GM12865 (cell line): ENCODE measurements around the gene STARD3NL.
"Not testable (repeated sequence)": the region's sequence is repeated elsewhere in the genome, so short reads cannot be mapped to it uniquely, and the experiment has no call there.

Experiments used
- DNase-seq: peaks from one replicate; pipeline ENCODE4 v3.0.0; 2010; ENCODE audit warnings: low read depth
- H3K4me3 ChIP-seq: 2 replicates; pipeline ENCODE4 v1.5.1; 2011; ENCODE audit warnings: mild to moderate bottlenecking, low read depth, low read length, control low read depth
- CTCF ChIP-seq: IDR thresholded peaks from 2 replicates; pipeline ENCODE4 v1.5.1; 2011; ENCODE audit warnings: low read length, control low read depth, low read depth, inconsistent platforms; ENCODE audit not compliant: insufficient read depth; ENCODE audit errors: missing control alignments

The STARD3NL gene

GRCh38 chr7:38245409-38245977 lies 67.4 kb downstream of the STARD3NL start:
- no peak for DNase-seq
- H3K4me3 ChIP-seq: no peak overlapping the region
- no peak for TF ChIP-seq CTCF

- no peak for TF ChIP-seq CTCF
These were observed 70.1 kb downstream of the STARD3NL start for GRCh38 chr7:38248069-38248567.

GRCh38 chr7:38249849-38250248 lies 71.8 kb downstream of the STARD3NL start:
- DNase-seq: peak; percentile 30
- H3K4me3 ChIP-seq: not testable (repeated sequence)

More at GRCh38 chr7:38248069-38248567, 70.1 kb downstream of the STARD3NL start:
- no peak overlapping the region for H3K4me3 ChIP-seq
- DNase-seq: no peak

- no peak overlapping the region for H3K4me3 ChIP-seq
- no peak for DNase-seq
- no peak for TF ChIP-seq CTCF
These were observed 79.3 kb downstream of the STARD3NL start for GRCh38 chr7:38257350-38257677.

- not testable (repeated sequence) for H3K4me3 ChIP-seq, DNase-seq
These were observed 81.1 kb downstream of the STARD3NL start for GRCh38 chr7:38259157-38259556.

- not testable (repeated sequence) for H3K4me3 ChIP-seq, DNase-seq
These were observed 83.6 kb downstream of the STARD3NL start for GRCh38 chr7:38261601-38262000.

- not testable (repeated sequence) for DNase-seq, H3K4me3 ChIP-seq
These were observed 84.0 kb downstream of the STARD3NL start for GRCh38 chr7:38262026-38262425.

GRCh38 chr7:38262545-38262944 lies 84.5 kb downstream of the STARD3NL start:
- no peak overlapping the region for H3K4me3 ChIP-seq
- no peak for TF ChIP-seq CTCF
- no peak for DNase-seq

- not testable (repeated sequence) for DNase-seq, H3K4me3 ChIP-seq
These were observed 85.2 kb downstream of the STARD3NL start for GRCh38 chr7:38263274-38263673.

GRCh38 chr7:38264602-38265001 lies 86.6 kb downstream of the STARD3NL start:
- not testable (repeated sequence) for DNase-seq, H3K4me3 ChIP-seq

- DNase-seq, H3K4me3 ChIP-seq: not testable (repeated sequence)
These were observed 87.9 kb downstream of the STARD3NL start for GRCh38 chr7:38265958-38266357.

- not testable (repeated sequence) for H3K4me3 ChIP-seq, DNase-seq
These were observed 91.8 kb downstream of the STARD3NL start for GRCh38 chr7:38269704-38270346.

GRCh38 chr7:38270405-38270804 lies 92.4 kb downstream of the STARD3NL start:
- not testable (repeated sequence) for H3K4me3 ChIP-seq
- peak; percentile 35 for DNase-seq
